ENCODE measurements around the gene SLC25A45. TPM values are rescaled to one million over a fixed set of nuclear protein-coding genes. Genes with fewer than 3 reads are reported as not detected.

The SLC25A45 gene
- polyA plus RNA-seq, 1 of the 3 experiments (the other 2 are of a cell fraction): 3.6 TPM

GRCh38 chr11:65427691-65428577 is 45.5 kb upstream of the SLC25A45 start (continued):
- 0 out of 2 replicates have a peak, but pooled peaks have one; percentile 3 for TF ChIP-seq RXRA (IDR thresholded peaks at IDR 0.05; ENCODE audit: borderline replicate concordance, low read depth)
- TF ChIP-seq RAD21 (IDR thresholded peaks at IDR 0.05; ENCODE audit: low read length): no peak
- TF ChIP-seq FOSL2 (IDR thresholded peaks at IDR 0.05; ENCODE audit: borderline replicate concordance, low read depth): no peak
- TF ChIP-seq RFX5 (IDR thresholded peaks at IDR 0.05; ENCODE audit: low read length): no peak
- TF ChIP-seq SIN3A (IDR thresholded peaks at IDR 0.05; ENCODE audit: borderline replicate concordance, low read depth, low read length): peak; percentile 90

GRCh38 chr11:65426839-65427690 is 44.6 kb upstream of the SLC25A45 start:
- peak overlapping the region; percentile 77 to 83 for H3K4me3 ChIP-seq (ENCODE audit: low read depth in 2 of 2, low read length in 1 of 2)
- H3K27ac ChIP-seq (ENCODE audit: low read depth in 2 of 2, low read length in 1 of 2): peak overlapping the region; percentile 100
- POLR2A ChIA-PET: interaction anchor here (1.9 to 17.2 kb wide), 2 partner anchors 9 to 71 kb away, joined by 11 to 1027 read pairs; partner anchors contain the start of gene MALAT1
- peaks cover 2 to 34% of the 10 kb centered on the region in 2 experiments; a peak in 2 of 4 replicates for H3K4me1 ChIP-seq (ENCODE audit: control insufficient read depth in 1 of 2, insufficient read depth in 2 of 2, low read depth in 1 of 2, low read length in 1 of 2)
- DNase-seq: no peak
- H2AFZ ChIP-seq (ENCODE audit: low read depth): no peak overlapping the region
- H3K9ac ChIP-seq: peak overlapping the region; percentile 98
- H3K36me3 ChIP-seq (replicated peaks in 1 of 2; ENCODE audit: control insufficient read depth in 1 of 2, insufficient read depth in 2 of 2, low read length in 1 of 2): peaks cover 59 to 89% of the 10 kb centered on the region in 2 experiments
- H3F3A ChIP-seq (replicated peaks; ENCODE audit: insufficient read depth): peaks cover 90% of the 10 kb centered on the region
- H4K20me1 ChIP-seq (ENCODE audit: insufficient read depth): peaks cover 94% of the 10 kb centered on the region
- WGBS (ENCODE audit: low lambda C conversion rate): 2% methylated on average over 9 of the region's 10 CpGs
- peaks cover 98% of the 10 kb centered on the region for H3K79me2 ChIP-seq (ENCODE audit: insufficient read depth)
- no peaks in the 10 kb centered on the region for H3K9me3 ChIP-seq
- CTCF ChIA-PET: interaction anchor here (1.0 kb wide), 1 partner anchor 10 kb away, joined by 7 read pairs; no protein-coding TSS in a partner anchor
- H3K27me3 ChIP-seq (ENCODE audit: insufficient read depth): no peaks in the 10 kb centered on the region
- peak overlapping the region; percentile 94 for H3K4me2 ChIP-seq
- no peaks in the 10 kb centered on the region for H3K9me2 ChIP-seq
- TF ChIP-seq TAF1 (IDR thresholded peaks at IDR 0.05; ENCODE audit: borderline replicate concordance, low read depth, low read length) (peak; percentile 30; the same call in 1 of the 2 replicates), RFX5 (IDR thresholded peaks at IDR 0.05; ENCODE audit: low read length) (no peak), GATA2 (CRISPR knock-in tag; IDR thresholded peaks at IDR 0.05) (no peak), ZBTB33 (IDR thresholded peaks at IDR 0.05; ENCODE audit: borderline replicate concordance, low read depth) (no peak), JUND (IDR thresholded peaks at IDR 0.05) (no peak; the same call in 1 of the 2 replicates), SIN3A (IDR thresholded peaks at IDR 0.05; ENCODE audit: borderline replicate concordance, low read depth, low read length) (peak; percentile 92), PBX3 (IDR thresholded peaks at IDR 0.05) (peak; percentile 3; the same call in 1 of the 2 replicates), REST (IDR thresholded peaks at IDR 0.05; ENCODE audit: low read depth, low read length) (peak; percentile 32), ELF1 (IDR thresholded peaks at IDR 0.05) (no peak), MAX (IDR thresholded peaks at IDR 0.05; ENCODE audit: low read depth) (0 out of 2 replicates have a peak, but pooled peaks have one; percentile 25), TEAD4 (IDR thresholded peaks at IDR 0.05; ENCODE audit: borderline replicate concordance, insufficient read depth) (0 out of 2 replicates have a peak, but pooled peaks have one; percentile 33), POLR2AphosphoS5 (IDR thresholded peaks at IDR 0.05; ENCODE audit: low read depth, low read length) (peak; percentile 54), IRF3 (IDR thresholded peaks at IDR 0.05; ENCODE audit: low read depth, low read length) (no peak), SMC3 (IDR thresholded peaks at IDR 0.05; ENCODE audit: low read depth, low read length) (no peak), RXRA (IDR thresholded peaks at IDR 0.05; ENCODE audit: borderline replicate concordance, low read depth) (0 out of 2 replicates have a peak, but pooled peaks have one; percentile 4), GABPA (IDR thresholded peaks at IDR 0.05; ENCODE audit: low read depth) (no peak), MXI1 (IDR thresholded peaks at IDR 0.05; ENCODE audit: low read depth, low read length) (no peak; the same call in none of the 2 replicates)

All from SK-N-SH (cell line).